SU-DHL-6 (cell line): ENCODE data around the gene SMIM23.

Source experiments
- CTCF ChIP-seq: fragments of 200-600 bp; sonication (generic); IDR thresholded peaks from one replicate; pipeline ENCODE4 v1.5.1; 2017; ENCODE audit warnings: antibody characterized with exemption, mild to moderate bottlenecking, low read length, moderate library complexity; ENCODE audit not compliant: insufficient read depth, poor library complexity, severe bottlenecking
- EZH2phosphoT487 ChIP-seq: fragments of 200-600 bp; sonication (generic), shearing (Covaris generic); conservative IDR thresholded peaks from 2 replicates; pipeline ENCODE4 v1.6.1; 2018; ENCODE audit warnings: mild to moderate bottlenecking, antibody characterized with exemption, low read length, moderate library complexity, mixed read lengths

DNA sequence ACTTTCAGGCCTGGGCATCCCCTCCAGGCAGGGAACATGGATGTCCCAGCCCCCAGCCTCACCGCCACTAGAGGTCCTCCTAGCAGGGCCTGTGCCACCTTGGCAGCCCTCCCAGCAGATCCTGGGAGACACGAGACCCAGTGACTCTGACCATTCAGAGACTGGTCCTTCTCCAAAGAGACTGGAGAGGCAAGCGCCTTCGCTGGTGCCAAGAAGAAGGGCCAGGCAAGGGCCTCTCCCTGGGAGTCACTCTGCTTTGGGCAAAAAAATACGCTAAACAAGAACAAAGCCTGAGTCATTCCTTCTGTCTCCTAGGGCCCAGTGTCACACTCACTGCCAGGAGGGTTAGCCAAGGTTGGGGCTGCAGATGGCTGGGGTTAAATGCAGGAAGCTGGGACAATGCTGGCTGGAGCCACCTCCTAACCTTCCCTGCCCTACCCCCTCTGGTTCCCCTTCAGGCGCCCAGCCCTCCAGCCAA is 35.3 kb upstream of the SMIM23 start:
- TF ChIP-seq CTCF (no peak), EZH2phosphoT487 (no peak)
